Omental fat pad (tissue), 4 donors: ENCODE measurements around the gene PDE11A. TPM values are rescaled to one million over a fixed set of nuclear protein-coding genes. Genes with fewer than 3 reads are reported as not detected.

ENCODE experiments used
- ATAC-seq: fragments of 150-250 bp; one replicate; pipeline ENCODE4 v1.9.1; 2016; ENCODE audit warnings: mild to moderate bottlenecking, moderate library complexity; ENCODE audit not compliant: low FRiP score
- DNase-seq: peaks from one replicate; pipeline ENCODE4 v3.0.0-alpha.2; 2019; ENCODE audit warnings: low spot score
- total RNA-seq, 4 donors: library from RNA; depleted of rRNA; stranded (reverse); fragments of >200 nt; gene quantifications; one replicate each; pipeline ENCODE4 v1.1.0, GENCODE V29; 2016
- TF ChIP-seq, protein P1 (sequence below), 3 donors: fragments of 450-650 bp; IDR thresholded peaks; one replicate each; pipeline ENCODE4 v1.5.1; 2016 to 2017; ENCODE audit warnings: antibody characterized with exemption in 3 of 3, mild to moderate bottlenecking in 3 of 3, moderate library complexity in 2 of 3

PDE11A gene
- total RNA-seq: under 1 TPM in 2 of 4 donors, not detected in 2; 0.16 to 0.65 TPM

- peak; percentile 35 for DNase-seq
- TF ChIP-seq, protein P1, sequence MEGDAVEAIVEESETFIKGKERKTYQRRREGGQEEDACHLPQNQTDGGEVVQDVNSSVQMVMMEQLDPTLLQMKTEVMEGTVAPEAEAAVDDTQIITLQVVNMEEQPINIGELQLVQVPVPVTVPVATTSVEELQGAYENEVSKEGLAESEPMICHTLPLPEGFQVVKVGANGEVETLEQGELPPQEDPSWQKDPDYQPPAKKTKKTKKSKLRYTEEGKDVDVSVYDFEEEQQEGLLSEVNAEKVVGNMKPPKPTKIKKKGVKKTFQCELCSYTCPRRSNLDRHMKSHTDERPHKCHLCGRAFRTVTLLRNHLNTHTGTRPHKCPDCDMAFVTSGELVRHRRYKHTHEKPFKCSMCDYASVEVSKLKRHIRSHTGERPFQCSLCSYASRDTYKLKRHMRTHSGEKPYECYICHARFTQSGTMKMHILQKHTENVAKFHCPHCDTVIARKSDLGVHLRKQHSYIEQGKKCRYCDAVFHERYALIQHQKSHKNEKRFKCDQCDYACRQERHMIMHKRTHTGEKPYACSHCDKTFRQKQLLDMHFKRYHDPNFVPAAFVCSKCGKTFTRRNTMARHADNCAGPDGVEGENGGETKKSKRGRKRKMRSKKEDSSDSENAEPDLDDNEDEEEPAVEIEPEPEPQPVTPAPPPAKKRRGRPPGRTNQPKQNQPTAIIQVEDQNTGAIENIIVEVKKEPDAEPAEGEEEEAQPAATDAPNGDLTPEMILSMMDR (IDR thresholded peaks at IDR 0.05): no peak
- ATAC-seq: peak; percentile 92
These were observed at the start of gene PDE11A for GRCh38 chr2:178072383-178073301. Gene PDE11A, minus strand, starts transcription at chr2:178072777. Its CDS starts 340 bp downstream, at chr2:178072437.

DNA sequence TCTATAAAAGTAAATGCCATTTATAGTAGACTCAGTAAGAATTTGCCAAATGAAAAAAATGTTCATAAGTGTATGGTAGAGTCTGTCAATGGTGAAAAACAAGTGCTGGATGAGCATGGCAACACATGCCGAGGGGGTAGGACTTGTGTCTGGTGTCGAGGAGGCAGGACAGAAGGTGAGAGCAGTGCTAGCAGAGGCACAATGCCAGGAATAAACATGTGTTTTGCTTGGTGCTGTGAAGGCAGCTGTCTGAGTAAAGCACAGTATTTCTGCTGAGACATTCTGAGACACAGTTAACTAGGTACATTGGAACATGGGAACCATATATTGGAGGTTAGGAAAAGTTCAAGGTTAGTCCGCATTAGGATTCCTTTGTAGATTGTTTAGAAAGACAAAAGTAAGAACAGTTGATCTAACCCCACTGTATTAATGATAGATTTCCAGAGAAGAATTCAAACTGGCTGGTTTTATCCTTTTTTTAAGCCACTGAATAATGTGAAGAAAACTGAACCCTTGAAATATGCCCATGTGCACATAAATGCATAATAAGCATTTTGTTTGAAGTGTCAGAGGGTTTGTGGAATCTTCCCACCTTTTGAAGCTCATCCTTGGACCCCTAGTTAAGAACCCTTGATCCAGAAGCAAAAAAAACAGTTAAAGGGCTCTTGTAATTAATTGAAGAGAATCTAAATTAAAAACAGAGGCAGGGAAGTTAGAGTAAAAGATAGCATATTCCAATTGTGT, 46.8 kb upstream of the PDE11A start:
- no peak for ATAC-seq
- no peak for DNase-seq
- TF ChIP-seq, protein P1 (IDR thresholded peaks at IDR 0.05): no peak

GRCh38 chr2:178117725-178118124, 45.1 kb upstream of the PDE11A start:
- ATAC-seq (no peak), DNase-seq (no peak)
- TF ChIP-seq, protein P1 (IDR thresholded peaks at IDR 0.05): no peak

DNA sequence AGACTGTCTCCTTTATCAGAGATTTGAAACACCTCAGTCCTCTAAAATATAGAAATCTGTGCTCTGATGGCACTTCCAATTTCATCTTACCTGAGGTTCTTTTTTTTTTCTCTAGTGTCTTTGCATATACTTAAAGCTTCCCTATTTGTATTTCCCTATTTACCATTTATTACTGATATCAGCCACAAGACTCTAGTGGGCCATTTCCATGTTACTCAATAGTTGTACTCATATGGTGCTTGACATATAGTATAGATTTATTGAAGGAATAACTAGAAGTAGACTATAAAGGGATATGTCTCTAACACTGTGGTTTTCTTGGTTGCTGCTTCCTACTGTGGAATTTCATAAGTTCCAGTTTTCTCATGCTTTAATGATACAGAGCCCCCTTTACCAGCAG, 42.7 kb upstream of the PDE11A start:
- DNase-seq: no peak
- TF ChIP-seq, protein P1 (IDR thresholded peaks at IDR 0.05): no peak

GRCh38 chr2:178114462-178114861, 41.9 kb upstream of the PDE11A start:
- ATAC-seq: no peak
- TF ChIP-seq, protein P1 (IDR thresholded peaks at IDR 0.05): no peak
- no peak for DNase-seq

More for the DNA sequence above, 42.7 kb upstream of the PDE11A start:
- ATAC-seq: no peak

- ATAC-seq: peak; percentile 99
- peak; percentile 69 for DNase-seq
- TF ChIP-seq, protein P1 (IDR thresholded peaks at IDR 0.05): peak in 2 of 3 donors; percentile 59 to 90
These were observed 39.9 kb upstream of the PDE11A start, which contains the start of gene RBM45 for GRCh38 chr2:178112202-178113152. Gene RBM45, plus strand, starts transcription at chr2:178112437. Its CDS starts 110 bp downstream, at chr2:178112547.
